ENCODE results near the gene NCK2.

DNA sequence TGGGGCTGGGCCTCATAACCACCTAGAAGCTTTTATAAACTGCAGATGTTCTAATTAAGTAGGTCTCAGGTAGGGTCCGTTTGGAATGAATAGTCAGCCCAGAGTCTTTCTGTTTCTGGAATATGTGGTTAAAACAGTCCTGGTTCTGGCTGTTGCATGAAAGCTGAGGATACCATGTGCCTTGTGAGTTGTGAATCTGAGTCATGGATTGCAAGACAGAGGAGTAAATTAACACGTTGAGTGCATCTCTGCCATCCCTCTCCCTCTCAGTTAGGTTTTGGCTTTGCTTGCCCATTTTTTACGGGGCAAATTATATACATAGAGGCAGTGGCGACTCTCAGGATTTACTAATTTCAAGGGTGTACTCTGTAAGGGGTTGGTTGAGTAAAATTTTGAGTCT is 59.1 kb downstream of the NCK2 start:
- no peak for TF ChIP-seq EZH2 (IDR thresholded peaks at IDR 0.05; ENCODE audit: borderline replicate concordance)
- no peak for TF ChIP-seq CTCF (IDR thresholded peaks at IDR 0.05; ENCODE audit: poor library complexity)
- no peak for TF ChIP-seq EZH2phosphoT487 (IDR thresholded peaks at IDR 0.05; ENCODE audit: low read depth, severe bottlenecking, unreplicated experiment)
